ENCODE data around the gene CACNA1B. TPM values are rescaled to one million over a fixed set of nuclear protein-coding genes. Genes with fewer than 3 reads are reported as not detected.

The CACNA1B gene
- total and polyA plus RNA-seq, 9 of the 15 experiments (the other 6 are each of a cell fraction or from before 2014, with no cell fraction given) = 0.01 to 0.04 TPM; not detected in 7

DNA sequence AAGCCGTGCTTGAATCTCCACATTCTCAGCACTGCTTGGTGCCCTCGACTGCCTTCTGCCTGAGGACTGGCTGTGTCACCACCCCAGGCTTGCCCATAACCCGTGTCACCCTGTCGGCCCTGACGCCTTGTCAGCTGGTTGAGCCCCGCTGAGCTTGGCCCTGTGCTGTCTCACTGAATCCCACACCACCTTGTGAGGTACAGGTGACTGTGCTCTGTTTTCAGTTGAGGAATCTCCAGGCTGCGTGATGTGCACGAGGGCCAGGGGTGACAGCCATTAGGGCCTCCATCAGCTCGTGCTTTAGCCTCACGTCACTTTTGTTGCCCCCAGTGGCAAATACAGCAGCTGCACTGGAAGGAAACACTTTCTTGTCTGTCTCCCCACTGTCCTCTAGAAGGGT lies 90.7 kb downstream of the CACNA1B start (continued):
- TF ChIP-seq, protein P1, sequence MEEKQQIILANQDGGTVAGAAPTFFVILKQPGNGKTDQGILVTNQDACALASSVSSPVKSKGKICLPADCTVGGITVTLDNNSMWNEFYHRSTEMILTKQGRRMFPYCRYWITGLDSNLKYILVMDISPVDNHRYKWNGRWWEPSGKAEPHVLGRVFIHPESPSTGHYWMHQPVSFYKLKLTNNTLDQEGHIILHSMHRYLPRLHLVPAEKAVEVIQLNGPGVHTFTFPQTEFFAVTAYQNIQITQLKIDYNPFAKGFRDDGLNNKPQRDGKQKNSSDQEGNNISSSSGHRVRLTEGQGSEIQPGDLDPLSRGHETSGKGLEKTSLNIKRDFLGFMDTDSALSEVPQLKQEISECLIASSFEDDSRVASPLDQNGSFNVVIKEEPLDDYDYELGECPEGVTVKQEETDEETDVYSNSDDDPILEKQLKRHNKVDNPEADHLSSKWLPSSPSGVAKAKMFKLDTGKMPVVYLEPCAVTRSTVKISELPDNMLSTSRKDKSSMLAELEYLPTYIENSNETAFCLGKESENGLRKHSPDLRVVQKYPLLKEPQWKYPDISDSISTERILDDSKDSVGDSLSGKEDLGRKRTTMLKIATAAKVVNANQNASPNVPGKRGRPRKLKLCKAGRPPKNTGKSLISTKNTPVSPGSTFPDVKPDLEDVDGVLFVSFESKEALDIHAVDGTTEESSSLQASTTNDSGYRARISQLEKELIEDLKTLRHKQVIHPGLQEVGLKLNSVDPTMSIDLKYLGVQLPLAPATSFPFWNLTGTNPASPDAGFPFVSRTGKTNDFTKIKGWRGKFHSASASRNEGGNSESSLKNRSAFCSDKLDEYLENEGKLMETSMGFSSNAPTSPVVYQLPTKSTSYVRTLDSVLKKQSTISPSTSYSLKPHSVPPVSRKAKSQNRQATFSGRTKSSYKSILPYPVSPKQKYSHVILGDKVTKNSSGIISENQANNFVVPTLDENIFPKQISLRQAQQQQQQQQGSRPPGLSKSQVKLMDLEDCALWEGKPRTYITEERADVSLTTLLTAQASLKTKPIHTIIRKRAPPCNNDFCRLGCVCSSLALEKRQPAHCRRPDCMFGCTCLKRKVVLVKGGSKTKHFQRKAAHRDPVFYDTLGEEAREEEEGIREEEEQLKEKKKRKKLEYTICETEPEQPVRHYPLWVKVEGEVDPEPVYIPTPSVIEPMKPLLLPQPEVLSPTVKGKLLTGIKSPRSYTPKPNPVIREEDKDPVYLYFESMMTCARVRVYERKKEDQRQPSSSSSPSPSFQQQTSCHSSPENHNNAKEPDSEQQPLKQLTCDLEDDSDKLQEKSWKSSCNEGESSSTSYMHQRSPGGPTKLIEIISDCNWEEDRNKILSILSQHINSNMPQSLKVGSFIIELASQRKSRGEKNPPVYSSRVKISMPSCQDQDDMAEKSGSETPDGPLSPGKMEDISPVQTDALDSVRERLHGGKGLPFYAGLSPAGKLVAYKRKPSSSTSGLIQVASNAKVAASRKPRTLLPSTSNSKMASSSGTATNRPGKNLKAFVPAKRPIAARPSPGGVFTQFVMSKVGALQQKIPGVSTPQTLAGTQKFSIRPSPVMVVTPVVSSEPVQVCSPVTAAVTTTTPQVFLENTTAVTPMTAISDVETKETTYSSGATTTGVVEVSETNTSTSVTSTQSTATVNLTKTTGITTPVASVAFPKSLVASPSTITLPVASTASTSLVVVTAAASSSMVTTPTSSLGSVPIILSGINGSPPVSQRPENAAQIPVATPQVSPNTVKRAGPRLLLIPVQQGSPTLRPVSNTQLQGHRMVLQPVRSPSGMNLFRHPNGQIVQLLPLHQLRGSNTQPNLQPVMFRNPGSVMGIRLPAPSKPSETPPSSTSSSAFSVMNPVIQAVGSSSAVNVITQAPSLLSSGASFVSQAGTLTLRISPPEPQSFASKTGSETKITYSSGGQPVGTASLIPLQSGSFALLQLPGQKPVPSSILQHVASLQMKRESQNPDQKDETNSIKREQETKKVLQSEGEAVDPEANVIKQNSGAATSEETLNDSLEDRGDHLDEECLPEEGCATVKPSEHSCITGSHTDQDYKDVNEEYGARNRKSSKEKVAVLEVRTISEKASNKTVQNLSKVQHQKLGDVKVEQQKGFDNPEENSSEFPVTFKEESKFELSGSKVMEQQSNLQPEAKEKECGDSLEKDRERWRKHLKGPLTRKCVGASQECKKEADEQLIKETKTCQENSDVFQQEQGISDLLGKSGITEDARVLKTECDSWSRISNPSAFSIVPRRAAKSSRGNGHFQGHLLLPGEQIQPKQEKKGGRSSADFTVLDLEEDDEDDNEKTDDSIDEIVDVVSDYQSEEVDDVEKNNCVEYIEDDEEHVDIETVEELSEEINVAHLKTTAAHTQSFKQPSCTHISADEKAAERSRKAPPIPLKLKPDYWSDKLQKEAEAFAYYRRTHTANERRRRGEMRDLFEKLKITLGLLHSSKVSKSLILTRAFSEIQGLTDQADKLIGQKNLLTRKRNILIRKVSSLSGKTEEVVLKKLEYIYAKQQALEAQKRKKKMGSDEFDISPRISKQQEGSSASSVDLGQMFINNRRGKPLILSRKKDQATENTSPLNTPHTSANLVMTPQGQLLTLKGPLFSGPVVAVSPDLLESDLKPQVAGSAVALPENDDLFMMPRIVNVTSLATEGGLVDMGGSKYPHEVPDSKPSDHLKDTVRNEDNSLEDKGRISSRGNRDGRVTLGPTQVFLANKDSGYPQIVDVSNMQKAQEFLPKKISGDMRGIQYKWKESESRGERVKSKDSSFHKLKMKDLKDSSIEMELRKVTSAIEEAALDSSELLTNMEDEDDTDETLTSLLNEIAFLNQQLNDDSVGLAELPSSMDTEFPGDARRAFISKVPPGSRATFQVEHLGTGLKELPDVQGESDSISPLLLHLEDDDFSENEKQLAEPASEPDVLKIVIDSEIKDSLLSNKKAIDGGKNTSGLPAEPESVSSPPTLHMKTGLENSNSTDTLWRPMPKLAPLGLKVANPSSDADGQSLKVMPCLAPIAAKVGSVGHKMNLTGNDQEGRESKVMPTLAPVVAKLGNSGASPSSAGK (IDR thresholded peaks at IDR 0.05) = peak; percentile 71
- TF ChIP-seq ZKSCAN3 (CRISPR knock-in tag; IDR thresholded peaks at IDR 0.05) = no peak
- TF ChIP-seq, protein P2, sequence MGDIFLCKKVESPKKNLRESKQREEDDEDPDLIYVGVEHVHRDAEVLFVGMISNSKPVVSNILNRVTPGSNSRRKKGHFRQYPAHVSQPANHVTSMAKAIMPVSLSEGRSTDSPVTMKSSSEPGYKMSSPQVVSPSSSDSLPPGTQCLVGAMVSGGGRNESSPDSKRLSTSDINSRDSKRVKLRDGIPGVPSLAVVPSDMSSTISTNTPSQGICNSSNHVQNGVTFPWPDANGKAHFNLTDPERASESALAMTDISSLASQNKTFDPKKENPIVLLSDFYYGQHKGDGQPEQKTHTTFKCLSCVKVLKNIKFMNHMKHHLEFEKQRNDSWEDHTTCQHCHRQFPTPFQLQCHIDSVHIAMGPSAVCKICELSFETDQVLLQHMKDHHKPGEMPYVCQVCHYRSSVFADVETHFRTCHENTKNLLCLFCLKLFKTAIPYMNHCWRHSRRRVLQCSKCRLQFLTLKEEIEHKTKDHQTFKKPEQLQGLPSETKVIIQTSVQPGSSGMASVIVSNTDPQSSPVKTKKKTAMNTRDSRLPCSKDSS (IDR thresholded peaks at IDR 0.05; ENCODE audit: low read depth, partially characterized antibody) = no peak
- TF ChIP-seq HNRNPL (IDR thresholded peaks at IDR 0.05; ENCODE audit: low read depth, low read length) = no peak
- no peak for TF ChIP-seq RNF2 (IDR thresholded peaks at IDR 0.05)
- TF ChIP-seq, protein P3, sequence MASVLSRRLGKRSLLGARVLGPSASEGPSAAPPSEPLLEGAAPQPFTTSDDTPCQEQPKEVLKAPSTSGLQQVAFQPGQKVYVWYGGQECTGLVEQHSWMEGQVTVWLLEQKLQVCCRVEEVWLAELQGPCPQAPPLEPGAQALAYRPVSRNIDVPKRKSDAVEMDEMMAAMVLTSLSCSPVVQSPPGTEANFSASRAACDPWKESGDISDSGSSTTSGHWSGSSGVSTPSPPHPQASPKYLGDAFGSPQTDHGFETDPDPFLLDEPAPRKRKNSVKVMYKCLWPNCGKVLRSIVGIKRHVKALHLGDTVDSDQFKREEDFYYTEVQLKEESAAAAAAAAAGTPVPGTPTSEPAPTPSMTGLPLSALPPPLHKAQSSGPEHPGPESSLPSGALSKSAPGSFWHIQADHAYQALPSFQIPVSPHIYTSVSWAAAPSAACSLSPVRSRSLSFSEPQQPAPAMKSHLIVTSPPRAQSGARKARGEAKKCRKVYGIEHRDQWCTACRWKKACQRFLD (CRISPR knock-in tag; IDR thresholded peaks at IDR 0.05) = no peak
- TF ChIP-seq, protein P4, sequence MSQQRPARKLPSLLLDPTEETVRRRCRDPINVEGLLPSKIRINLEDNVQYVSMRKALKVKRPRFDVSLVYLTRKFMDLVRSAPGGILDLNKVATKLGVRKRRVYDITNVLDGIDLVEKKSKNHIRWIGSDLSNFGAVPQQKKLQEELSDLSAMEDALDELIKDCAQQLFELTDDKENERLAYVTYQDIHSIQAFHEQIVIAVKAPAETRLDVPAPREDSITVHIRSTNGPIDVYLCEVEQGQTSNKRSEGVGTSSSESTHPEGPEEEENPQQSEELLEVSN (IDR thresholded peaks at IDR 0.05; ENCODE audit: borderline replicate concordance in 1 of 2, extremely low read depth in 1 of 2, insufficient read depth in 1 of 2, insufficient read length in 1 of 2, low read depth in 1 of 2, low read length in 1 of 2, poor library complexity in 1 of 2, severe bottlenecking in 1 of 2) = peak in 1 of 2 experiments; percentile 35
